Endometrial microvascular endothelial cells (primary cell): ENCODE data around the gene MEDAG. TPM values are rescaled to one million over a fixed set of nuclear protein-coding genes. Genes with fewer than 3 reads are reported as not detected.

Source experiments
- total RNA-seq: library from RNA; depleted of rRNA; stranded (reverse); fragments of >200 nt; gene quantifications from one replicate; pipeline ENCODE4 v1.2.3, GENCODE V29; 2015; ENCODE audit errors: inconsistent ontology term

The MEDAG gene
- total RNA-seq, 1 donor from 2014 or later = 2.5 TPM

Other genes with a start within 250 kb of the MEDAG start
- 1.1 TPM for gene ALOX5AP, start 170.7 kb upstream of the MEDAG start, total RNA-seq
- gene TEX26, start 26.4 kb downstream of the MEDAG start, total RNA-seq = not detected